ENCODE results near the gene TRIO. TPM values are rescaled to one million over a fixed set of nuclear protein-coding genes. Genes with fewer than 3 reads are reported as not detected.
A peak's percentile ranks its signal among the peaks of the same experiment; 100 is the strongest.

Gene TRIO
- total and polyA plus RNA-seq, 12 donors: 26.2 to 85.2 (median 61.9) TPM

DNA sequence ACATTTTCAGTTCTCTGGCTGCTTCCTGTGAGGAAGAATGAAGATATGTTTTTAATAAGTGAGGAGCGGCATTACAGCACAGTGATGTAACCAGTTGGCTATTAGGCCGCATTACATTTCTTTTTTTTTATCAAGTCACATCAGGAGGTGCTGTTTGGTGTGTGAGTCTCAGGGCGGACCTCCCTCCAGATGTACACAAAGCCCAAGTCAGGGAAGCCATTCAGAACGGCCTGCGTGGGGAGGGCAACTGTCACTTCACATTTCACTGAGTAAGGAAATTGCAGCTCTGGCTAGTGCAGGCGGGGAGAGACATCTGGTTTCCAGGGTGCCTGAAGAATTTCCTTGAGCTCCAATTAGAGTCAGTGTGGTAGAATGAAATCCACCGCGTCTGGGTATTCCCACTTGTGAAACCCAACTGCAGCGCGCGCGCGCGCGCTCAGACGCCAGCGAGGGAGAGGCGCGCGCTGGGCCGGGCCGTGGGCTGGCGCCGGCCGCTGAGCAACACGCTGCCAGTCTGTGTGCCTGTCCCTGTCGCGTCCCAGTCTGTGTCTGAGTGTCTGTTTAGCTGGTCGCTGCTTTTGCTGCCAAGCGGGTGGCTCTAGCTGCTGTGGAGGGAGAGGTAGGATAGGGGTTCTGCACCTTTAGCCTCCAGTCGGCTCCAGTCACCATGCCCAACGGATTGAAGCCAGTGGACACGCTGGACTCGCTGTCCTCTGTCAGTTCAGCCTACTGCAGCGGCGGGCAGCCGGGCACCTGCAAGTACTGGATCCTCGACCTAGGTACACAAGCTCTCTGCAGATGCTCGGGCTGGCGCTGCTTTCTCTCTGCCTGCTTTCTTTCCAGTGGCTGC is 297.7 kb downstream of the TRIO start:
- Histone ChIP-seq H3K27ac (peak overlapping the region; percentile 26 to 82 (median 68)), H3K36me3 (peaks cover 0 to 22% (median 0%) of the 10 kb centered on the region in 9 donors), H3K9me3 (no peaks in the 10 kb centered on the region), H3K27me3 (no peaks in the 10 kb centered on the region), H3K4me3 (peak overlapping the region in 9 of 10 donors; percentile 27 to 61 (median 55)), H3K4me1 (peaks cover 4 to 43% (median 23%) of the 10 kb centered on the region in 9 donors)
- no peak for TF ChIP-seq CTCF (IDR thresholded peaks at IDR 0.05)
- intact Hi-C loops (cut with DNase I): loop anchor here in 1 of 10 donors (5.0 kb wide), 1 partner anchor 34 kb away; no protein-coding TSS in a partner anchor
- peak; percentile 86 to 95 (median 90) for ATAC-seq
- 27 to 39% methylated on average over 40 of the region's 40 CpGs for WGBS, 2 donors
- DNase-seq: peak; percentile 62 to 63

GRCh38 chr5:14441641-14442040 is 298.5 kb downstream of the TRIO start:
- Histone ChIP-seq H3K9me3 (no peaks in the 10 kb centered on the region), H3K27me3 (no peaks in the 10 kb centered on the region), H3K27ac (peak overlapping the region in 9 of 10 donors; percentile 46 to 82 (median 70)), H3K4me1 (peaks cover 6 to 51% (median 32%) of the 10 kb centered on the region in 9 donors), H3K4me3 (peak overlapping the region in 9 of 10 donors; percentile 27 to 61 (median 55)), H3K36me3 (peaks cover 0 to 21% (median 0%) of the 10 kb centered on the region in 9 donors)
- TF ChIP-seq CTCF (IDR thresholded peaks at IDR 0.05): no peak
- ATAC-seq (no peak), DNase-seq (no peak)
- intact Hi-C loops (cut with DNase I): loop anchor here in 1 of 10 donors (5.0 kb wide), 1 partner anchor 34 kb away; no protein-coding TSS in a partner anchor
- 48 to 50% methylated on average over 4 of the region's 4 CpGs for WGBS, 2 donors

GRCh38 chr5:14442536-14442935 is 299.4 kb downstream of the TRIO start:
- Histone ChIP-seq H3K27ac (peak overlapping the region in 5 of 10 donors; percentile 57 to 82 (median 79)), H3K9me3 (no peaks in the 10 kb centered on the region), H3K4me1 (peaks cover 6 to 60% (median 41%) of the 10 kb centered on the region in 9 donors), H3K4me3 (peak overlapping the region in 9 of 10 donors; percentile 27 to 61 (median 55)), H3K36me3 (peaks cover 0 to 21% (median 0%) of the 10 kb centered on the region in 9 donors), H3K27me3 (no peaks in the 10 kb centered on the region)
- DNase-seq (no peak), ATAC-seq (no peak)
- TF ChIP-seq CTCF (IDR thresholded peaks at IDR 0.05): no peak
- intact Hi-C loops (cut with DNase I): loop anchor here in 1 of 10 donors (5.0 kb wide), 1 partner anchor 35 kb away; no protein-coding TSS in a partner anchor
- WGBS, 2 donors: 73 to 78% methylated on average over 5 of the region's 5 CpGs

- Histone ChIP-seq H3K9me3 (no peaks in the 10 kb centered on the region), H3K4me3 (peak overlapping the region in 5 of 10 donors; percentile 46 to 61 (median 60)), H3K4me1 (peaks cover 12 to 71% (median 52%) of the 10 kb centered on the region in 9 donors), H3K27ac (peak overlapping the region in 3 of 10 donors; percentile 17 to 79 (median 63)), H3K36me3 (peaks cover 0 to 11% (median 0%) of the 10 kb centered on the region in 9 donors), H3K27me3 (no peaks in the 10 kb centered on the region)
- intact Hi-C loops (cut with DNase I): loop anchor here in 2 of 10 donors (2.0 to 5.0 kb wide), 2 partner anchors 13 to 36 kb away; no protein-coding TSS in a partner anchor
- 73 to 82% methylated on average over 4 of the region's 4 CpGs for WGBS, 2 donors
- no peak for TF ChIP-seq CTCF (IDR thresholded peaks at IDR 0.05)
- no peak for ATAC-seq
- no peak for DNase-seq
Measured at GRCh38 chr5:14443671-14444093, 300.5 kb downstream of the TRIO start.

Measured in heart right ventricle (tissue), 16 donors.